GOT3 (cell line): Measurements from ENCODE around the gene OR5AC2.

Experiments
- DNase-seq: peaks from one replicate; lab custom pipeline; 2025; ENCODE audit warnings: mixed read lengths; lab: John Stamatoyannopoulos, UW

Gene OR5AC2, protein sequence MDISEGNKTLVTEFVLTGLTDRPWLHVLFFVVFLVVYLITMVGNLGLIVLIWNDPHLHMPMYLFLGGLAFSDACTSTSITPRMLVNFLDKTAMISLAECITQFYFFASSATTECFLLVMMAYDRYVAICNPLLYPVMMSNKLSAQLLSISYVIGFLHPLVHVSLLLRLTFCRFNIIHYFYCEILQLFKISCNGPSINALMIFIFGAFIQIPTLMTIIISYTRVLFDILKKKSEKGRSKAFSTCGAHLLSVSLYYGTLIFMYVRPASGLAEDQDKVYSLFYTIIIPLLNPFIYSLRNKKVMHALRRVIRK

DNA sequence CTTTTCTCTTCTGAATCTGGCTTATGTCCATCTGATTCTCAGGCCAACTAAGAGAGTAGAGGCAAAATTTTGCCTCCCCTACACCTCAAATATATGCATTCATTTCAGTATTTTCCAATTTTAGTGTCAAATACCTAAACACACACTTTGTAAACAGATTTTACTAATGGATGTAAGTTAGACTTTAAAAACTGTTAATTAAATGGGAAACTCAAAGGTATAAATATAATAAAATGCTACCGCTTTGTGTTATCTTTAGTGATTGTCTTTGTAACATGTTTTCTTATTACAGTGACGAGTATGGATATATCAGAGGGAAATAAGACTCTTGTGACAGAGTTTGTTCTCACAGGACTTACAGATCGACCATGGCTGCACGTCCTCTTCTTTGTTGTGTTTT lies at the start of gene OR5AC2:
Gene OR5AC2 (plus strand): TSS at position 301 of the 400 bp plus-strand sequence. CDS start 0 bp downstream, at position 301.
- DNase-seq, result no peak

DNA sequence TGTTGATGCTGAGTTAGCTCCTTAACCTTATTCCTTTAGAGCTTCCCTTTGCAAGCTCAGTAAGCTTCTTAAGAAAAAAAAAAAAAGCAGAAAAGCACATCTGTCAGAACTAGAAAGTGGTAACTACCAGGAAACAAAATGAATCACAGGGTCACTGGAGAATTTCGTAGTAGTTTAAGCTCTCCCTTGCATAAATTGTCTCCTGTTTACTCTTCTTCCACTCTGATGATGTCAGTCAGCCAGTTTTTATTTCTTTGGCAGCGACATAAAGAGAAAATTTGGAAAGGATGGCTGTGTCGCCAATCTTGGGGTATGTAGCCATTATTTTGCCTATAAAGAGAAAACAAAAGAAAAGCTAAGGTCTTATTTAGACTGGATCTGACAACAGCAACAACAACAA lies 48.7 kb upstream of the OR5AC2 start:
- no peak for DNase-seq

DNA sequence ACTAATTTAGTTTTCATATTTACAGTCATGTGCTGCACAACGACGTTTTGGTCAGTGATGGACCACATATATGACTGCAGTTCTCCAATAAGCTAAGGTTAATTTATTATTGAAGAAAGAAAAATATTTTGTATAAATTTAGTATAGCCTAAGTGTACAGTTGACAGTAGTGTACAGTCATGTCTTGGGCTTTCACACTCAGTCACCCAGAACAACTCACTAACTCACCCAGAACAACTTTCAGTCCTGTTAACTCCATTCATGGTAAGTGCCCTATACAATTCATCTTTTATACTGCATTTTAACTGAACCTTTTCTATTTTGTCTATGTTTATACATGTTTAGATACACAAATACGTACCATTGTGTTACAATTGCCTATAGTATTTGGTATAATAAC lies 48.1 kb upstream of the OR5AC2 start:
- no peak for DNase-seq

DNA sequence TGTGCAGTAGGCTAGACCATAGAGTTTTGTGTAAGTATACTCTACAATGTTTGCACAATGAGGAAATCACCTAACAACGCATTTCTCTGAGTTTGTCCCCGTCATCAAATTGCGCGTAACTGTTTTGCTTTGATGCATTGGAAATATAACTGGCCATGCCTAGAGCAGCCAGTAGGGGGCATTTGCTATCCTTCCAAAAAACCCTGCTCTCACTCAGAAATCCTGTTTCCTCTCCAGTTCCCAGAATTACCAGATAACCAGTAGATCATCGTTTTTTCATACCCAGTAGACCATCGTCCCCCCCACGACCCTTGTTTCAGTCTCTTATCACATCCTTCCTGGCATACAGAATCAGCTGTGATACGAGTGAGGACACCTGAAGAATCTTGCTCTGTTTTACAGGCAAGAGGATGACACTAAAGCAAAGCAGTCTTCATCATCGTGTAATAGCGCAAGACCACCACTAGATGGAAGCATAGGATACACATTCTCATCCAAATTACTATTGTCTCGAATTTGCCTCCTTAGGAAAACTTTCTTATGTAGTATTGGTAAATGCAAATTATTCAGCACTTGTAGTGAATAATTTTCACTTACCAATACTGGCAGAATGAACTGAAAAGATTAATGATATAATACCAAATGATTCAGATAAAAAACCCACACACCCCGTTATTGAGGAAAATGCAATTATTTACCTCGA lies 47.5 kb upstream of the OR5AC2 start:
- peak; percentile 24 for DNase-seq

DNA sequence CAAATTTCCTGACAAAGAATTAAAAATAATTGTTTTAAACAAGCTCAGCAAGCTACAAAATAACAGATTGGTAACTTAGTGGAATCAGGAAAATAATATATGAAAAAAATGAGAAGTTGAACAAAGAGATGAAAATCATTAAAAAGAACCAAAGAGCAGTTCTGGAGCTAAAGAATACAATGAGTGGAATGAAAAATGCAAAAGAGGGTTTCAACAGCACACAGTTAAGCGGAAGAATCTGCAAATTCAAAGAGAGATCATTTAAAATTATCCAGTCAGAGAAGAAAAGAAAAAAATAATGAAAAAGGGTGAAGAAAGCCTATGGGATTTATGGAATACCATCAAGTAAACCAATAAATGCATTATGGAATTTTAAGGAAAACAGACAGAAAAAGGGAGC lies 45.6 kb upstream of the OR5AC2 start:
- DNase-seq, result no peak

DNA sequence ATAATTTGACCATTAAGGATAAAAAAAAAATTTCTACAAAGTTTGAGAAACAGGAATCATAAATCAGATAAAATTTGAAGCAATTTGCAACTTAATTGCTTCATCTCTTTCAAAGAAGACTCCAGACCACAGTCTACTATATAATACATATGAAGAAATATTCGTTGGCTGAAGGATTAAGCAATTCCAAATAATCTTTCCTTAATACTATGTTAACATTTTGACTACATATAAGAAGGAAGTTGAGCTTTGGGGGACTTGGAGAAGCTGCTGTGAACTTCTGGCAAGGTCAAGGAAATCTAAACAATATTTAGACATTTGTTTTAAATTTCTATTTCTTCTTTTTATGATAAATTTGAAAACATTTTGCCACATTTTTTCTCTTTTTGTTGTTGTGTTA lies 38.4 kb upstream of the OR5AC2 start:
- DNase-seq, result no peak

DNA sequence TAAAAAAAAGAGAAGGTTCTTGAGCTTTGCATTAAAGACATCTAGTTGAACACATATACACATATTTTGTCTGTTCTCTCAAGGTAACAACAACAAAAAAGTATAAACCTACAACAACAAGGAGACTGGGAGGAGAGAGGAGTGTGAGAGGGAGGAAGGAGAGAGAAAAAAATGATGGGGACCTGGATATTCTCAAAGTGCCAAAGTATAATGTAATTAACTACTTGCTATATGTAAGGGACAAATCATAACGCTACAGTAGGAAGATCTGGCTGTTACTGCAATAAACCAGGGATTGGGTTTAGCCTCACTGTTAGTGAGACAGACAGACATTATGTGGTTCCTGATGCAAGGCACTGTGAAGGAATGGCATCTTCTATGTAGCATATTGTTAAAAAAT lies 37.7 kb upstream of the OR5AC2 start:
- no peak for DNase-seq

DNA sequence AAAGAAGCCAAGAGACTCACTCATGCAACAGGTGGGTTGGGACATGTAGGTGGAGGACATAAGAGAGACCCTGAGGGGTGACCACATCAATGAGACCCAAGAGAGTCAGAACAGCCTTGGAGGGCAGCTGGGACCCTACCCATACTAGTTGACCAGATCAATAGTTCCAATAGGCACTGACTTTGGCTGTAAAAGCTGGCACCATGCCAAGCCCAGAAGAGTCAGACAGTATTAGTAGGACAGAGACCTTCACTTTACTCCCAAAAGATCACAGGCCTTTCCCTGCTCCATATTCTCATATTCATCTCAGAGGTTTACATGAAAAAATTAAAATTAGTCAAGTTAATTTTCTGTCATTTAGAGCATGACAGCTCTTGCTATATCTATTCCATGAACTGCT lies 30.9 kb upstream of the OR5AC2 start:
- DNase-seq, result no peak

DNA sequence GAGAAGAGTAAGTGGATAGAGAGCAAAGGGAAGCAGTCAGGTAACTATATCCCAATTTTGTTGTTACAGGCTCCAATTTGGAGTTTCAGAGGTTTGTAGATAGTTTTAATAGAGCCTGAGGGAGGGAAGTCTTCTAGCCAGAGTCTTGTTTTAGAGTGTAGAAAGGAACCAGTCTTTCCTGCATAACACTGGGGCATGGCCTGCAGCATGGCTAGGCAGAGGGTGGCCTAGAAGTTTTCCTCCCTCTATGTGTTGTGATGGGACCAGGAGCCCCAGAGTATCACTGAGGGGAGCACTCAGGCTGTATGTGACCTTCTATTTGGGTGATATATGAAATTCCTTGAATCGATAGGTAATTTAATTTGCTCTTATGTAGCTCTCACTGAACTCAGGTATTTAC lies 29.3 kb upstream of the OR5AC2 start:
- no peak for DNase-seq

DNA sequence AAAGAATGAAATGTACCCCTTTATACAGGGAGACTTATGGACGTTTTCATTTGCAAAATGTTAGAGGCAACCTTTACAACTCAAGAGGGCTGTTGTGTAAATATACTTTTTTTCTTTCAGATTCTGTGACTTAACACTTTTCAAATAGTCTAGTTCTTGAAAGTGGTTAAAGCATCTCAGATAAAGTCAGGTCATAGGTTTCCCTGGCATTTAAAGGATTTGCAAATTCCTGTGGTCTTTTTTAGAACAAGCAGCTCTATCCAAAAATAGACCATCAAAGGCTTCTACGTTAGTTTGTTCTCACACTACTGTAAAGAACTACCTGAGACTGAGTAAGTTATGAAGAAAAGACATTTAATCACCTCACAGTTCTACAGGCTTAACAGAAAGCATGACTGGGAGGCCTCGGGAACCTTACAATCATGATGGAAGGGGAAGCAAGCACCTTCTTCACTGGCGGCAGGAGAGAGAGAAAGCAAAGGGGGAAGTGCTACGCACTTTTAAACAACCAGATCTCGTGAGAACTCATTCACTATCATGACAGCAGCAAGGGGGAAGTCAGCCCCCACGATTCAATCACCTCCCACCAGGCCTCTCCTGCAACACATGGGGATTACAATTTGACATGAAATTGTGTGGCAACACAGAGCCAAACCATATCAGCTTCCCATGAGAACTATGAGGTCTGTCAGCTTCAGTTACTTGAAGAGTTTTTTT lies 28.6 kb upstream of the OR5AC2 start:
- no peak for DNase-seq

DNA sequence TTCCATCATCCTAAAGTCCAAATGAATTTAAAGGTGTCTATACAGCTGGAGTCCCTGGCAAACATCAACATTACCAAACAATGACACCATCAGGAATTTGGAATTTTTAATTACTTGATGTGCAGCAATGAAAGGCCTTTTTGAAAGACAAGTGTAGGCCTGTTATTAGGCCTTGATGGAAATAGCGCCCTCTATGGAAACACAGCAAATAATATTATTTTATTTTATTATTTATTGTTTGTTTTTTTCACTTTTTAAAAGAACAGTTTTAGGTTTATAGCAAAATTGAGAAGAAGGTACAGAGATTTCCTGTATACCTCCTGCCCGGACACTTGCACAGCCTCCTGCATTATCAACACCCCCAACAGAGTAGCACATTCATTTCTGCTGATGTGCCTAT lies 18.1 kb upstream of the OR5AC2 start:
- DNase-seq, result no peak

DNA sequence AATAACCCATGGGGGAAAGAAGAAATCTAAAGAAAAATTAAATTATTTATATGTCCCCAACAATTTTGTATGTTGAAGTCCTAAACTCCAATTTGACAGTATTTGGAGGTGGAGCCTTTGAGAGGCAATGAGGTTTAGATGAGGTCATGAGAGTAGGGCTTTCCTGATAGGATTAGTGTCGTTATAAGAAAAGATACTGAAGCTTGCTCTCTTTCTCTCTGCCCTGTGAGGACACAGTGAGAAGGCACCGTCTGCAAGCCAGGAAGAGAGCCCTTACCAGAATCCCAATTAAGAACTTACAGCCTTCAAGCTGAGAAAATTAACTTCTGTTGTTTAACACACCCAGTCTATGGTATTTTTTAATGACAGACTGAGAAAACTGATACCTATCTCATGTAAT lies 16.1 kb upstream of the OR5AC2 start:
- DNase-seq, result no peak

DNA sequence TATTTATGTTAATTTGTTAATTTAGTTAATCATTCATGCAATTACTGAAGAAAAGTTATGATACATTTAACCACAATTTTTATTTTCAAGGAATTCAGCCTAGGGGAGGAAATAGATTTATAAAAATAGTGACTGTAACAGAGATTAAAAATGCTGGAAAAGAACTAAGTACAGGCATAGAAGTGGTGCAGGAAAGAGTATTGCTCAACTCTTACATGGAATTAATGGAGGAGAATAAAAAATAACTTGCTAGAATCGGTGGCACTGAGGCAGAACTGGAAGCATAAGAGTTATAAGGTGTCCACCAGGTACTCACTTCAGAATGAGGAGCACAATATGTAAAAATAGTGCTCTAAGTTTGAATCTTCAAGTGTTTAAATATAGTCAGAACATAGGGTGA lies 13.5 kb upstream of the OR5AC2 start:
- DNase-seq, result no peak

DNA sequence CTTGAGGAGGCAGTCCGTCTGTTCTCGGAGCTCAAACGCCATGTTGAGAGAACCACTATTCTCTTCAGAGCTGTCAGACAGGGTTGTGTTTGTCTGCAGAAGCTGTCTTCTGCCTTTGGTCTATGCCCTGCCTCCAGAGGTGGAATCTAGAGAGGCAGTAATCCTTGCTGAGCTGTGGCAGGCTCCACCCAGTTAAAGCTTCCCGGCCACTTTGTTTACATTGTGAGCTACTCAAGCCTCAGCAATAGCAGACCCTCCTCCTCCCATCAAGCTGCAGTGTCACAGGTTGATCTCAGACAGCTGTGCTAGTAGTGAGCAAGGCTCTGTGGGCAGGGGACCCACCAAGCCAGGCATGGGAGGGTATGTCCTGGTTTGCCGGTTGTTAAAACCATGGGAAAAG lies 8.9 kb downstream of the OR5AC2 start:
- DNase-seq, result no peak

DNA sequence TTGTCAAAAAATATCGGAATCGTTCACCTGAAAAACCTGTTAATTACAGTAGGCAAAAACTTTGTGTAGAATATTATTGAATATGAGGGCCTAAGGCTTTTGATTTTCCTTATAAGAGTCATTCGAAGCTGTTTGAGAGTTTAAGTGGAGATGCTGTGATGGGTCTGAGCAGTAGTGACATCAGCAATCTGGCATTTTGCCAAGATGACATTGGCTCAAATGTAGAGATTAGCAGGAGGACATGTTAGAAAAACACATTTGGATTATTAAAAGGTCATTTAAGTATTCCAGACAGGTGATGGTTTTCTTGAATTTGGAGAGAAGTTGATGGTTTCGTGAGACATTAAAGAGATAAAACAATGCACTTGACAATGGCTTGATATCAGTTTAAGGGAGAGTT lies 12.9 kb downstream of the OR5AC2 start:
- DNase-seq, result no peak

DNA sequence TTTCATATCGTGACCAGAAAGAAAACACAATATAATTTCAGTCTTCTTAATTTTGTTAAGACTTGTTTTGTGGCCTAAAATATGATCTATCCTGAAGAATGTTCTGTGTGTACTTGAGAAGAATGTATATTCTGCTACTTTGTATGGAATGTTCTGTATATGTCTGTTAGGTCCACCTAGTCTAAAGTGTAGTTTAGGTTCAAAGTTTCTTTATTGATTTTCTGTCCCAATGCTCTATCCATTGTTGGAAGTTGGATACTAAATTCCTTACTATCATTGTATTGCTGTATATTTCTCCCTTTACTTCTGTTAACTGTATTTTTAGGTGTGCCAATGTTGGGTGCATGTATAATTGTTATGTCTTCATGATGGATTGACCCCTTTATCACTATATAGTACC lies 21.2 kb downstream of the OR5AC2 start:
- DNase-seq, result no peak

DNA sequence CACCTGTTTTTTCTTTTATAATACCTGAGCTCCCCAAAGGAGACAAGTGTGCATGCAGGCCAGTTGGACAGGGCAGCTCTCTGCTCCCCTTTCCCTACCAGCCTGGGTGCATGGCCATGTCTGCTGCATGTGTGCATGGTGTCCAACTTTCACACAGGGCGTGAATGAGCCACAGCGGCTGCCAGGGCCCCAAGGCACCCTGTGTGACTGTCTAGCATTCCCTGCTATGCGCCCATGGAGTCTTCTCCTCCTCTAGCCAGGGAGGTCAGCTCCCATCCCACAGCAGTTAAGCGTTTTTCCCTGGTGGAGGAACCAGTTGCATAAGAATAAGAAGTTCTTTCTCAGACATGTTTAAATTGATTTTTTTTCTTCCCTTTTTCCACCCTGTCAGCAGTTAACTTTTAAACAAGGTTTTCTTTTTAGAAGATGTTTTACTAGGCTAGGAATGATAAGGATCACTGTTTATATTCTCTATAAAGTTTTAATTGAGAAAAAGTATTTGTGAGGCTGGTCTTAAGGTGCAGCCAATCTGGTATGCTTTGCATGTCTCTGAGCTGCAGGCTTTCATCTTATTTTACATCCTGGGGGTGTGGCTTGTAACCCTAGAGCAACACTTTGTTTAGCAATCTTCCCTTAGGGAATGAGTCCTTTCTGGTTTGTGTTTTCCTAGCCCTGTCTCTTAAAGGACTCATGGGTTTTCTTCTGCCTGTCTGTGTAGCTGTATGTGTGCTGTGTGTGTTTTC lies 23.0 kb downstream of the OR5AC2 start:
- DNase-seq, result no peak

DNA sequence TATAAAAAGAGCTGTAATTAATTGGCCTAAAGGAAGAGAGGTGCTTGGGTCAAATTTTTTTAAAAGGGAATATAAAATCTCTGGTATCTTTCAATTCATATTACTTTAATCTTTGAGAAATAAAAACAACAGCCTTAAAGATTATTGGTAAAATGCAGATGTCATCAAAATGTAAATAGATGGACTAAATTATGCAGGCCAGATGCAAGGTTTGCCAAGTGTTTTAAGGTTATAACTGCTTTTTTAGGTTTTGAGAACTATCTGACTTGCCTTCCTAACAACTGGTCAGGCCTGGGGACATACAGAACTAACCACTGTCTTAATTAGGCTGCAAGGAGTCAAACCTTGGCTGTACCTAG lies 23.6 kb downstream of the OR5AC2 start:
- DNase-seq, result no peak

DNA sequence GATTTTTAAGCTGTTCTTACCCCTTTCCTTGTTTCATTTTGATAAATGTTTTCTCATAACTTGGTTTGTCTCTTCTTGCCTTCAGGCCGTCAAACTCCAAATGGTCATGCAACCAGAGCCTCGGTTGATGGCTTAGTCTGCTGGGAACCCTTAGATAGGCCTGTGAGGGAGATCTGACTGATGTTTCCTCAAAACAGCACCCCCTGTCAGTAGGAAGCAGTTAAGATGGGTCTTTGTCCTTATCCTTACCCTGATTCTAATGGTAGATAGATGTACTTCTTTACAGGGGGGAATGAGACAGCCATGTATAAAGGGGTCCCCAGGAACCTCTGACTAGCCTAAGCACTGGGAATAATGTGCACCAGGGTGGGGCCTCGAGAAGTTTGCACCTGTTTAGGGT lies 27.3 kb downstream of the OR5AC2 start:
- no peak for DNase-seq

DNA sequence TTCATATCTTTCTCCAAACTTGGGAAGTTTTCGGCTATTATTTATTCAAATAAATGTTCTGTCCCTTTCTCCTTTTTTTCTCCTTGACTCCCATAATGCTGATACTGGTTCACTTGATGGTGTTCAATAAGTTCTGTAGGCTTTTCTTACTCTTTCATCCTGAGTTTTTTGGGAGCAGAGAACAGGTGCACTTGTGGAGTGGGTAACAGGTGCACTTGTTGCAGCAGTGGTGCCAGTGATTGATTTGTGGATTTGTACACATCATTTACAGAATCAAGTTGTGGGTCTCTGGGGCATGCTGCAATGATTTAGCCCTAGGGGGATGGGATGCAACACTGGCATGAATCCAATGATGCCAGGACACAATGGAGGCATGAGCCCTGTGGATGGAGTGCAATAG lies 28.7 kb downstream of the OR5AC2 start:
- no peak for DNase-seq

DNA sequence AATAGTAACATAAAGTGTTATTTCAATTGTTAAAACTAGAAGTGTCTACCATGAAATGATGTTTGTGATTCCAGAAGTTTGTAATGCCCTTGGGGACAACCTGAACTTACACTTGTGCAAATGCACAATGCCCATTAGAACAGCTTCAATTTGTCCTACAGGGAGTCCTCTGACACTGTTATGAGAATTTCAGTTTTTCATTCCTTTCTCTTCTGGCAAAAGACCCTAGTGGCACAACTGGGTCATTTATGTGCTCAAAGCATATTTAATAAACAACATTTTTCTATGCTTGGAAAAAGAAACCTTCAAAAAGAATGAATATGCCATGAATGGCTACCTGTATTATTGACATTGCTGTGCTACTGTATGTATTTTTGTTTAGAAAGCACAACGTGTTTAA lies 43.4 kb downstream of the OR5AC2 start, which contains the start of gene OR5H1:
Gene OR5H1 (plus strand): TSS at position 301 of the 400 bp plus-strand sequence. CDS start 1,977 bp downstream, outside the sequence.
- no peak for DNase-seq

DNA sequence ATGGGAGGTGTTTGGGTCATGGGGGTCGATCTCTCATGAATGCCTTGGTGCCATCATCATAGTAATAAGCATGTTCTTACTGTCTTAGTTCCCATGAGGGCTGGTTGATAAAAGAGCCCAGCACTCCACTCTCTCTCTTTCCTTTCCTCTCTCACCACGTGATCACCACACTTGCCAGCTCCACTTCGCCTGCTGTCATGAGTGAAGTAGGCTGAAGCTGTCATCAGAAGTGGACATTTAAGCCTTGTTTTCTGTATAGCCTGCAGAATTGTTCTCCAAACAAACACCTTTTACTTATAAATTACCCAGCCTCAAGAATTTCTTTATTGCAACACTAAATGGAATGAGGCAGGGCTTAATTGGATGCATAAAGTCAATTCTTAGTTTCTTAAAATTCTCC lies 49.7 kb downstream of the OR5AC2 start:
- DNase-seq, result no peak
